ENCODE results near the gene TMEM11.

- TF ChIP-seq CTCF (IDR thresholded peaks at IDR 0.05) (no peak), EZH2 (IDR thresholded peaks at IDR 0.05; ENCODE audit: borderline replicate concordance, insufficient read depth, low read depth, low read length, poor library complexity, severe bottlenecking) (no peak)
Measured at GRCh38 chr17:21211825-21212479, 2.0 kb downstream of the TMEM11 start.
